ENCODE measurements around the gene KCP. TPM values are rescaled to one million over a fixed set of nuclear protein-coding genes. Genes with fewer than 3 reads are reported as not detected.

The KCP gene
- polyA plus RNA-seq, 1 donor from 2014 or later = 0.31 TPM

- Histone ChIP-seq H2AFZ (ENCODE audit: low read depth, low read length) (no peak overlapping the region), H3K27me3 (ENCODE audit: insufficient read depth, low read depth, low read length) (no peaks in the 10 kb centered on the region), H3K79me2 (replicated peaks; ENCODE audit: insufficient read depth, low read length) (no peaks in the 10 kb centered on the region), H3F3A (ENCODE audit: insufficient read depth, low read length, poor library complexity, severe bottlenecking) (no peaks in the 10 kb centered on the region), H4K20me1 (ENCODE audit: insufficient read depth) (no peaks in the 10 kb centered on the region), H3K9me3 (ENCODE audit: low read length) (no peaks in the 10 kb centered on the region), H3K4me3 (ENCODE audit: low read length) (no peak overlapping the region), H3K9me2 (ENCODE audit: insufficient read depth, low read length) (no peaks in the 10 kb centered on the region), H3K9ac (ENCODE audit: low read length) (no peak overlapping the region), H3K27ac (ENCODE audit: low read length) (no peak overlapping the region), H3K4me2 (ENCODE audit: low read length) (no peak overlapping the region), H3K36me3 (ENCODE audit: insufficient read depth, low read length) (no peaks in the 10 kb centered on the region)
- TF ChIP-seq REST (IDR thresholded peaks at IDR 0.05; ENCODE audit: borderline replicate concordance) = no peak
- TF ChIP-seq EP300 (conservative IDR thresholded peaks at IDR 0.05; ENCODE audit: poor library complexity, severe bottlenecking) = no peak
- no peak for TF ChIP-seq TAF1 (IDR thresholded peaks at IDR 0.05; ENCODE audit: low read depth)
- TF ChIP-seq RAD21 (conservative IDR thresholded peaks at IDR 0.05) = no peak
- no peak for TF ChIP-seq SMC3 (conservative IDR thresholded peaks at IDR 0.05; ENCODE audit: poor library complexity)
- TF ChIP-seq POLR2AphosphoS5 (IDR thresholded peaks at IDR 0.05) = no peak
- no peak for TF ChIP-seq EZH2 (IDR thresholded peaks at IDR 0.05; ENCODE audit: borderline replicate concordance, insufficient read depth, low read length, poor library complexity, severe bottlenecking)
- TF ChIP-seq MXI1 (conservative IDR thresholded peaks at IDR 0.05; ENCODE audit: poor library complexity, severe bottlenecking) = no peak
- no peak for TF ChIP-seq CTCF (IDR thresholded peaks at IDR 0.05; ENCODE audit: poor library complexity, severe bottlenecking)
These were observed 60.6 kb downstream of the KCP start for GRCh38 chr7:128849804-128850490.

GRCh38 chr7:128849156-128849515 lies 61.4 kb downstream of the KCP start:
- no peak for TF ChIP-seq EZH2 (IDR thresholded peaks at IDR 0.05; ENCODE audit: borderline replicate concordance, insufficient read depth, low read length, poor library complexity, severe bottlenecking)
- TF ChIP-seq SMC3 (conservative IDR thresholded peaks at IDR 0.05; ENCODE audit: poor library complexity) = no peak
- no peak for TF ChIP-seq REST (IDR thresholded peaks at IDR 0.05; ENCODE audit: borderline replicate concordance)
- TF ChIP-seq EP300 (conservative IDR thresholded peaks at IDR 0.05; ENCODE audit: poor library complexity, severe bottlenecking) = no peak
- TF ChIP-seq MXI1 (conservative IDR thresholded peaks at IDR 0.05; ENCODE audit: poor library complexity, severe bottlenecking) = no peak
- TF ChIP-seq CTCF (IDR thresholded peaks at IDR 0.05; ENCODE audit: poor library complexity, severe bottlenecking) = no peak
- no peak for TF ChIP-seq RAD21 (conservative IDR thresholded peaks at IDR 0.05)
- no peak for TF ChIP-seq POLR2AphosphoS5 (IDR thresholded peaks at IDR 0.05)
- Histone ChIP-seq H3K4me3 (ENCODE audit: low read length) (no peak overlapping the region), H2AFZ (ENCODE audit: low read depth, low read length) (no peak overlapping the region), H3K9me3 (ENCODE audit: low read length) (no peaks in the 10 kb centered on the region), H3K27ac (ENCODE audit: low read length) (no peak overlapping the region), H3K9ac (ENCODE audit: low read length) (no peak overlapping the region), H3K9me2 (ENCODE audit: insufficient read depth, low read length) (no peaks in the 10 kb centered on the region), H3K36me3 (ENCODE audit: insufficient read depth, low read length) (no peaks in the 10 kb centered on the region), H3K79me2 (replicated peaks; ENCODE audit: insufficient read depth, low read length) (no peaks in the 10 kb centered on the region), H3K27me3 (ENCODE audit: insufficient read depth, low read depth, low read length) (no peaks in the 10 kb centered on the region), H3F3A (ENCODE audit: insufficient read depth, low read length, poor library complexity, severe bottlenecking) (no peaks in the 10 kb centered on the region), H3K4me2 (ENCODE audit: low read length) (no peak overlapping the region), H4K20me1 (ENCODE audit: insufficient read depth) (no peaks in the 10 kb centered on the region)
